Activated naive CD4-positive, alpha-beta T cell treated with anti-CD3 and anti-CD28 coated beads, Interleukin-2, amount 10 ng/mL, durations not matched to agents 7 days and 5 days (primary cell): ENCODE measurements around the gene IRF2BP1.
A peak's percentile ranks its signal among the peaks of the same experiment; 100 is the strongest.
"Not testable (repeated sequence)": the region's sequence is repeated elsewhere in the genome, so short reads cannot be mapped to it uniquely, and the experiment has no call there.

Experiments
- CTCF ChIA-PET: fragments of 350-600 bp; sonication (Branson Sonifier 250); formaldehyde crosslinking; loops from one replicate; lab custom pipeline; 2021; ENCODE audit warnings: antibody characterized with exemption; lab: Charles Lee
- DNase-seq: peaks from one replicate; pipeline ENCODE4 v3.0.0-alpha.2; 2020
- H3K27ac Mint-ChIP-seq: one replicate; pipeline ENCODE4 v1.8.0; 2021; ENCODE audit warnings: mild to moderate bottlenecking, moderate library complexity, mixed read lengths
- H3K27me3 Mint-ChIP-seq: one replicate; pipeline ENCODE4 v1.8.0; 2021; ENCODE audit warnings: mild to moderate bottlenecking, mixed read lengths
- H3K36me3 Mint-ChIP-seq: one replicate; pipeline ENCODE4 v1.8.0; 2021; ENCODE audit warnings: mixed read lengths
- H3K4me1 Mint-ChIP-seq: one replicate; pipeline ENCODE4 v1.8.0; 2021; ENCODE audit warnings: mixed read lengths
- H3K4me3 Mint-ChIP-seq: one replicate; pipeline ENCODE4 v1.8.0; 2021; ENCODE audit warnings: mild to moderate bottlenecking, moderate library complexity, mixed read lengths
- H3K9me3 Mint-ChIP-seq: one replicate; pipeline ENCODE4 v1.8.0; 2021; ENCODE audit warnings: mixed read lengths

IRF2BP1 gene

GRCh38 chr19:45867241-45867640, 18.7 kb downstream of the IRF2BP1 start:
- H3K9me3 Mint-ChIP-seq, H3K36me3 Mint-ChIP-seq, H3K4me3 Mint-ChIP-seq, DNase-seq, H3K27ac Mint-ChIP-seq: not testable (repeated sequence)
- H3K4me1 Mint-ChIP-seq: peaks cover 21% of the 10 kb centered on the region
- CTCF ChIA-PET: interaction anchor here (6.0 kb wide), 1 partner anchor 17 kb away, joined by 58 read pairs; the partner anchor contains the start of gene IRF2BP1
- peaks cover 67% of the 10 kb centered on the region for H3K27me3 Mint-ChIP-seq

DNA sequence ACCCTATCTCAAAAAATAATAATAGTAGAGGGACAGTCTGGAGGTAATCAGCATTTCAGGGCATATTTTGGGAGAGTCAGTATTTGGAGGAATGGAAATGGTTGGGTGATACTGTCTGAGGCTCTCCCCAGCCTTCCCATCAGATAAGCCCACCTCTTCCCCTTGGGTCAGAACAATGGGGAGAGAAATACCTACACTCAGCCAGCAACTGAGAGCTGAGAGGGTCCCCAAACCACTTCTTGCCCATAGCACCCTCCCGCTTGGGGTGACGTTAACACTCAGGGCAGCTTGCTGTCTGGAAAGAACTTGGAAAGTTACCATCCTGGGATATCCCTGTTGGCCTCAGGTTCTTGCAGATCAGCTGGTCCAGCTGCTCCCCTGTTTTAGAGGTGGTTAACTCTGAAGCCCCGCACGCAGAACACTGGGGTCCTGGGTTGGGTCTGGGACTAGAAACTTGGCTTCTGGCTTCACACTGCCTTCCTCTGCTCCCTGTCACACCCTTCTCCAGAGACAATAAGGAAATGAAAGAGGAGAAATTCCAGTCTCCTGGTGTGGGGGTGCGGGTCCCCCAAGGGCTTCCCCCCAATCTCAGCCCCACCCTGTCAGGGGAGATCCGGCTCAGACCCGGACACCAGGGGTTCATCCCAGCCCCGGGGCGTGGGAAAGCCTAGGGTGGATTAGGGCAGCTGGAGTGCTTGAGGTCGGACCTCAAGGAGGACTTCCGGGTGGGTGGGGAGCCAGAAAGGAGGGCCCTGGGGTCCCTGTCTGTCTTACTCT, 19.4 kb downstream of the IRF2BP1 start:
- peaks cover 28% of the 10 kb centered on the region for H3K4me1 Mint-ChIP-seq
- H3K36me3 Mint-ChIP-seq: peaks cover 9% of the 10 kb centered on the region
- no peak for DNase-seq
- H3K27me3 Mint-ChIP-seq: peaks cover 63% of the 10 kb centered on the region
- H3K9me3 Mint-ChIP-seq: no peaks in the 10 kb centered on the region
- CTCF ChIA-PET: interaction anchor here (6.0 kb wide), 1 partner anchor 18 kb away, joined by 58 read pairs; the partner anchor contains the start of gene IRF2BP1
- H3K27ac Mint-ChIP-seq: no peak overlapping the region
- no peak overlapping the region for H3K4me3 Mint-ChIP-seq

- no peak for DNase-seq
- peaks cover 10% of the 10 kb centered on the region for H3K36me3 Mint-ChIP-seq
- H3K27ac Mint-ChIP-seq: no peak overlapping the region
- peaks cover 36% of the 10 kb centered on the region for H3K4me1 Mint-ChIP-seq
- H3K4me3 Mint-ChIP-seq: no peak overlapping the region
- CTCF ChIA-PET: interaction anchor here (6.0 kb wide), 1 partner anchor 19 kb away, joined by 58 read pairs; the partner anchor contains the start of gene IRF2BP1
- H3K27me3 Mint-ChIP-seq: peaks cover 59% of the 10 kb centered on the region
- no peaks in the 10 kb centered on the region for H3K9me3 Mint-ChIP-seq
Measured at GRCh38 chr19:45865269-45865948, 20.5 kb downstream of the IRF2BP1 start.

DNA sequence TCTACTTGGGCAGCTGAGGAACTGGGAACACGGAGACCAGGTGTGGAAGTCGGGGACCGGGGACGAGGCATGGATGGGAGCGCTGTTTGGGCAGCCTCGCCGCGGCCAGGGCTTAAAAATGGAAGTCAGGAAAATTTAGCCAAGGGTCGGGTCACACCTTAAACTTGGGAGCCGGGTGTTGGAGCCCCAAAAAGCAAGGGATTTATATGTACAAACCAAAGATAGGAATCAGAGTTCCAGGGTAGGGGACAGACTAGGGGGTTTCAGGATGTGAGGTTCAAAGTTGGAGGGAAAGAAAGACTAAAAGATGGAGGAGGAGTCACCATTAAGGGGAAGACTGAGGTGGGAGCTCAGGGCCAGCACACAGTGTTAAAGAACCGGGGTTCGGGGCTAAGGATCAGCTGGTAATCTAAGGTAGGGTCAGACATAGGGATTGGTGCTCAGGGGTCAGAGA, 21.3 kb downstream of the IRF2BP1 start:
- Mint-ChIP-seq H3K27me3 (peaks cover 57% of the 10 kb centered on the region), H3K4me3 (peak overlapping the region; percentile 21), H3K9me3 (no peaks in the 10 kb centered on the region), H3K4me1 (peaks cover 36% of the 10 kb centered on the region), H3K27ac (no peak overlapping the region), H3K36me3 (peaks cover 10% of the 10 kb centered on the region)
- no peak for DNase-seq
- CTCF ChIA-PET: interaction anchor here (2.1 to 6.0 kb wide), 3 partner anchors 20 to 96 kb away, joined by 6 to 58 read pairs (median 10); partner anchors contain the start of genes IRF2BP1, MYPOP and SIX5

DNA sequence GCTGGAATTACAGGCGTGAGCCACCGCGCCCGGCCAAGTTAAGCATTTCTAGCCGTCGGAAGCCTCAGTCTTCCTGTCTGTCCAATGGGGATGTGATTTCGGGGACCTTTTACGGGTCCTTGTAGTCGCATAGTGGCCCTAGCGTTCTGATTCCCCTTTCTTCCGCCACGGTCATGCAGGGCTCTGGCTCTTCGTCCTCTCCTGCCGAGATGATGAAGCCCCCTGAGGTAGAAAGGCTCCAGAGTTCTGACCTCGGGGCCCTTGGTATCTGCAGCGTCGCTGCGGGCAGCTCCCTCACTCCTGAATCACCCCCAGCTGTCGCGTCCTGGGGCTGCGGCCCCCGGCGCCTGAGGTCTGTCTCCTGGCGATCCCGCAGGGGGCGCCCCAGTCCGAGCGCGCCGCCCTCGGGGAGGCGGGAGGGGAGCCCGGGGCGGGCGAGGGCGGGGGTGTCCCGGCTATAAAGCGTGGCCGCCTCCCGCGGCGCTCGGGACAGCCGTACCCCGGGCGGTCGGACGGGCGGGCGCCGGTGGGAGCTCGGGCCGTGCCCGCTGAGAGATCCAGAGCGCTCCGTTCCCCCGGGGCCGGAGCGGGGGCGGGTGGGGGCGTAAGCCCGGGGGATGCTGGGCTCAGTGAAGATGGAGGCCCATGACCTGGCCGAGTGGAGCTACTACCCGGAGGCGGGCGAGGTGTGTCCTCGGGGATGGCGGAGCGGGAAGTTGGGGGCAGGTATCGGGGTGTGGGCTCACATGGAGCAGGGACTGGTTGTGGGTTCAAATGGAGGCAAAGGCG, 21.9 kb downstream of the IRF2BP1 start, which contains the start of gene FOXA3:
Gene FOXA3, plus strand, starts transcription at position 487 of the 789 bp plus-strand sequence. Its CDS starts 131 bp downstream, at position 618.
- peaks cover 10% of the 10 kb centered on the region for H3K36me3 Mint-ChIP-seq
- H3K4me1 Mint-ChIP-seq: peaks cover 36% of the 10 kb centered on the region
- H3K4me3 Mint-ChIP-seq: peak within 1 kb of the TSS; percentile 94
- peak; percentile 68 for DNase-seq
- H3K9me3 Mint-ChIP-seq: no peaks in the 10 kb centered on the region
- H3K27ac Mint-ChIP-seq: peak within 1 kb of the TSS; percentile 94
- CTCF ChIA-PET: interaction anchor here (0.8 to 6.0 kb wide), 8 partner anchors 20 to 214 kb away, joined by 3 to 58 read pairs (median 6); partner anchors contain the start of genes IRF2BP1, MYPOP and SIX5
- peaks cover 57% of the 10 kb centered on the region for H3K27me3 Mint-ChIP-seq

DNA sequence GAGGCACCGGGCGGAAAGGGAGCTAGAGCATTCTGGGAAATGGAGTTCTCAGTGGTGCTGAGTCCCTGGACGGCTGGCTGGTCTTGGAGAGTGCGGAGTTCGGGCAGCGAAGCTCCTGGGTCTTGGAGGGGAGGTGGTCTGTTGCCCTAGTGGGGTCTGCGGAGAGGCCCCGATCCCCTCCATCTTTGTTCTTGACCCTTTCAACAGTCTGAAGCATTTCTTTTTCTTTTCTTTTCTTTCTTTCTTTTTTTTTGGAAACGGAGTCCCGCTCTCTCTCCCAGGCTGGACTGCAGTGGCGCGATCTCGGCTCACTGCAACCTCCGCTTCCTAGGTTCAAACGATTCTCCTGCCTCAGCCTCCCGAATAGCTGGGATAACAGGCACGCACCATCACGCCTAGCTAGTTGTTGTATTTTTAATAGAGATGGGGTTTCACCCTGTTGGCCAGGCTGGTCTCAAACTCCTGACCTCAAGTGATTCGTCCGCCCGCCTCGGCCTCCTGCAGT, 22.6 kb downstream of the IRF2BP1 start:
- H3K4me3 Mint-ChIP-seq: peak overlapping the region; percentile 94
- H3K9me3 Mint-ChIP-seq: no peaks in the 10 kb centered on the region
- peaks cover 10% of the 10 kb centered on the region for H3K36me3 Mint-ChIP-seq
- H3K4me1 Mint-ChIP-seq: peaks cover 36% of the 10 kb centered on the region
- CTCF ChIA-PET: interaction anchor here (0.7 to 6.0 kb wide), 10 partner anchors 8 to 215 kb away, joined by 3 to 58 read pairs (median 4); partner anchors contain the start of genes IRF2BP1, MYPOP and SIX5
- no peak for DNase-seq
- H3K27ac Mint-ChIP-seq: peak overlapping the region; percentile 94
- H3K27me3 Mint-ChIP-seq: peaks cover 54% of the 10 kb centered on the region

- DNase-seq: peak; percentile 99
- Mint-ChIP-seq H3K4me1 (peaks cover 40% of the 10 kb centered on the region), H3K4me3 (peak within 1 kb of the TSS; percentile 94), H3K36me3 (peaks cover 14% of the 10 kb centered on the region), H3K9me3 (no peaks in the 10 kb centered on the region), H3K27me3 (peaks cover 48% of the 10 kb centered on the region), H3K27ac (peak within 1 kb of the TSS; percentile 94)
- CTCF ChIA-PET: interaction anchor here (0.7 to 6.0 kb wide), 9 partner anchors 8 to 216 kb away, joined by 3 to 58 read pairs (median 5); partner anchors contain the start of genes IRF2BP1, MYPOP and SIX5
Measured at GRCh38 chr19:45862564-45863334, 23.2 kb downstream of the IRF2BP1 start, which contains the start of gene SYMPK. SYMPK (minus strand) TSS chr19:45863147; CDS start chr19:45854495, 8,652 bp downstream.

DNA sequence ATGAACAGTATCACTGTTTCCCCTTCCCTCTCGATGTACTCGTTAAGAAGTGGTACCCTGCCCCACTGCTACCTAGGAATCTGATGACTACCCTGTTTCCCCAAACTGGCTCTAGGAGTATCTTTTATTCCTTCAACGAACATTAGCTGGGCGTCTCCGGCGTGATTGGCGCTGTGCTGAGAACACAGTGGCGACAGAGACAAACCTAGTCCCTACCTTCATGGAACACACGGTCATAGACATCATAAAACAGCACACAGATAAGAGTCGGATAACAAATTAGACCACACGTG, 23.7 kb downstream of the IRF2BP1 start:
- H3K36me3 Mint-ChIP-seq: peaks cover 14% of the 10 kb centered on the region
- CTCF ChIA-PET: interaction anchor here (1.9 to 6.0 kb wide), 2 partner anchors 22 to 45 kb away, joined by 7 to 58 read pairs; partner anchors contain the start of gene IRF2BP1
- H3K9me3 Mint-ChIP-seq: no peaks in the 10 kb centered on the region
- H3K4me3 Mint-ChIP-seq: peak overlapping the region; percentile 94
- no peak for DNase-seq
- peaks cover 40% of the 10 kb centered on the region for H3K4me1 Mint-ChIP-seq
- H3K27ac Mint-ChIP-seq: peak overlapping the region; percentile 94
- H3K27me3 Mint-ChIP-seq: peaks cover 43% of the 10 kb centered on the region

GRCh38 chr19:45860359-45861259, 25.3 kb downstream of the IRF2BP1 start:
- peak overlapping the region; percentile 65 for H3K27ac Mint-ChIP-seq
- H3K4me1 Mint-ChIP-seq: peaks cover 40% of the 10 kb centered on the region
- H3K27me3 Mint-ChIP-seq: peaks cover 26% of the 10 kb centered on the region
- peaks cover 14% of the 10 kb centered on the region for H3K36me3 Mint-ChIP-seq
- no peak overlapping the region for H3K4me3 Mint-ChIP-seq
- H3K9me3 Mint-ChIP-seq: no peaks in the 10 kb centered on the region
- no peak for DNase-seq
- CTCF ChIA-PET: no interaction called here

GRCh38 chr19:45854167-45854778, 31.7 kb downstream of the IRF2BP1 start:
- Mint-ChIP-seq H3K4me1 (peaks cover 4% of the 10 kb centered on the region), H3K36me3 (peaks cover 31% of the 10 kb centered on the region), H3K27me3 (no peaks in the 10 kb centered on the region), H3K9me3 (no peaks in the 10 kb centered on the region), H3K27ac (no peak overlapping the region), H3K4me3 (no peak overlapping the region)
- CTCF ChIA-PET: interaction anchor here (0.8 kb wide), 1 partner anchor 54 kb away, joined by 3 read pairs; no protein-coding TSS in a partner anchor
- no peak for DNase-seq

GRCh38 chr19:45852983-45853382, 33.0 kb downstream of the IRF2BP1 start:
- no peak overlapping the region for H3K27ac Mint-ChIP-seq
- H3K36me3 Mint-ChIP-seq: peaks cover 33% of the 10 kb centered on the region
- H3K27me3 Mint-ChIP-seq: no peaks in the 10 kb centered on the region

More at GRCh38 chr19:45852983-45853382, 33.0 kb downstream of the IRF2BP1 start:
- no peaks in the 10 kb centered on the region for H3K9me3 Mint-ChIP-seq
- CTCF ChIA-PET: interaction anchor here (0.6 kb wide), 1 partner anchor 36 kb away, joined by 3 read pairs; no protein-coding TSS in a partner anchor
- no peak overlapping the region for H3K4me3 Mint-ChIP-seq
- DNase-seq: no peak
- peaks cover under 1% of the 10 kb centered on the region for H3K4me1 Mint-ChIP-seq
